GM13977 (cell line): ENCODE results near the gene CD101.

ENCODE experiments used
- DNase-seq: peaks from one replicate; pipeline ENCODE4 v3.0.0; 2012; ENCODE audit warnings: low spot score
- CTCF ChIP-seq: IDR thresholded peaks from 2 replicates; pipeline ENCODE4 v1.5.1; 2012; ENCODE audit warnings: mild to moderate bottlenecking, control low read depth; ENCODE audit not compliant: insufficient read depth; ENCODE audit errors: extremely low read depth, missing control alignments
- in situ Hi-C: fragments of 300-500 bp; cut with MboI; formaldehyde crosslinking; loops from one replicate; pipeline ENCODE4 v1.12.0; 2022; ENCODE audit warnings: low sequenced_read_pairs, low pct_unique_long_range_greater_than_20kb, mixed read lengths, inconsistent platforms; ENCODE audit not compliant: unreplicated experiment

The CD101 gene

GRCh38 chr1:117054068-117054467, 52.5 kb downstream of the CD101 start:
- DNase-seq, result no peak
- in situ Hi-C loops, result loop anchor here (10.0 to 25.0 kb wide), 3 partner anchors 229 to 492 kb away; partner anchors contain the start of gene CD58
- TF ChIP-seq CTCF, result no peak

- TF ChIP-seq CTCF, result no peak
- in situ Hi-C loops, result loop anchor here (10.0 to 25.0 kb wide), 3 partner anchors 234 to 497 kb away; partner anchors contain the start of gene CD58
- no peak for DNase-seq
Observed at GRCh38 chr1:117058810-117059209, 57.2 kb downstream of the CD101 start.

- in situ Hi-C loops, result loop anchor here (10.0 to 25.0 kb wide), 3 partner anchors 235 to 497 kb away; partner anchors contain the start of gene CD58
- peak; percentile 45 for DNase-seq
- TF ChIP-seq CTCF, result no peak
Observed at GRCh38 chr1:117059334-117059677, 57.7 kb downstream of the CD101 start.

- TF ChIP-seq CTCF, result peak; percentile 12
- in situ Hi-C loops, result loop anchor here (10.0 to 25.0 kb wide), 3 partner anchors 235 to 498 kb away; partner anchors contain the start of gene CD58
- DNase-seq, result peak; percentile 96
Observed at GRCh38 chr1:117059678-117060440, 58.3 kb downstream of the CD101 start, which contains the start of gene TTF2. Gene TTF2 (plus strand): TSS chr1:117060326. CDS start chr1:117060347, 21 bp downstream.

GRCh38 chr1:117060441-117061317, 59.1 kb downstream of the CD101 start:
- in situ Hi-C loops, result loop anchor here (25.0 kb wide), 1 partner anchor 498 kb away; the partner anchor contains the start of gene CD58
- DNase-seq, result peak; percentile 39
- TF ChIP-seq CTCF, result no peak

- in situ Hi-C loops, result loop anchor here (25.0 kb wide), 1 partner anchor 500 kb away; the partner anchor contains the start of gene CD58
- peak; percentile 68 for DNase-seq
- TF ChIP-seq CTCF, result no peak
Observed at GRCh38 chr1:117061986-117062415, 60.4 kb downstream of the CD101 start.
